NT2/D1 (cell line): ENCODE data around the gene ACSL1.

Experiments used
- DNase-seq: peaks from one replicate; pipeline ENCODE4 v3.0.0-alpha.2; 2011; ENCODE audit warnings: low read depth, low spot score
- H3K27me3 ChIP-seq: 2 replicates; pipeline ENCODE4 v1.6.0; 2011; ENCODE audit warnings: mild to moderate bottlenecking; ENCODE audit not compliant: insufficient read length, insufficient read depth
- H3K36me3 ChIP-seq: 2 replicates; pipeline ENCODE4 v1.6.1; 2011; ENCODE audit warnings: mild to moderate bottlenecking, low read length, mixed read lengths; ENCODE audit not compliant: insufficient read depth, insufficient read length
- H3K4me1 ChIP-seq: 2 replicates; pipeline ENCODE4 v1.5.1; 2011; ENCODE audit not compliant: insufficient read depth, insufficient read length
- H3K4me3 ChIP-seq: 2 replicates; pipeline ENCODE4 v1.5.1; 2011; ENCODE audit warnings: low read depth; ENCODE audit not compliant: insufficient read length
- H3K9ac ChIP-seq: 2 replicates; pipeline ENCODE4 v1.6.0; 2011; ENCODE audit warnings: low read depth; ENCODE audit not compliant: insufficient read length
- H3K9me3 ChIP-seq: 2 replicates; pipeline ENCODE4 v1.5.1; 2011; ENCODE audit warnings: mild to moderate bottlenecking, low read length; ENCODE audit not compliant: insufficient read depth
- SUZ12 ChIP-seq: IDR thresholded peaks from 2 replicates; pipeline ENCODE4 v1.6.1; 2011; ENCODE audit not compliant: insufficient read length, insufficient read depth; ENCODE audit errors: extremely low read depth
- YY1 ChIP-seq: IDR thresholded peaks from 2 replicates; pipeline ENCODE4 v1.6.1; 2011; ENCODE audit not compliant: insufficient read length, insufficient read depth
- ZNF274 ChIP-seq: IDR thresholded peaks from 2 replicates; pipeline ENCODE4 v1.6.1; 2011; ENCODE audit warnings: mild to moderate bottlenecking, low read depth, low read length

ACSL1 gene

GRCh38 chr4:184803133-184803532, 22.6 kb downstream of the ACSL1 start:
- Histone ChIP-seq H3K4me1 (no peaks in the 10 kb centered on the region), H3K27me3 (no peaks in the 10 kb centered on the region), H3K9me3 (no peaks in the 10 kb centered on the region), H3K4me3 (no peak overlapping the region), H3K36me3 (no peaks in the 10 kb centered on the region), H3K9ac (no peak overlapping the region)
- TF ChIP-seq SUZ12, result no peak
- TF ChIP-seq ZNF274, result no peak
- no peak for TF ChIP-seq YY1
- no peak for DNase-seq

GRCh38 chr4:184802697-184803015, 23.1 kb downstream of the ACSL1 start:
- no peaks in the 10 kb centered on the region for H3K4me1 ChIP-seq
- no peaks in the 10 kb centered on the region for H3K9me3 ChIP-seq
- TF ChIP-seq YY1, result no peak
- H3K9ac ChIP-seq, result no peak overlapping the region
- no peaks in the 10 kb centered on the region for H3K27me3 ChIP-seq
- no peaks in the 10 kb centered on the region for H3K36me3 ChIP-seq
- H3K4me3 ChIP-seq, result no peak overlapping the region
- DNase-seq, result no peak

GRCh38 chr4:184801781-184802696, 23.7 kb downstream of the ACSL1 start:
- no peaks in the 10 kb centered on the region for H3K27me3 ChIP-seq
- H3K4me1 ChIP-seq, result no peaks in the 10 kb centered on the region
- no peak overlapping the region for H3K9ac ChIP-seq
- no peak overlapping the region for H3K4me3 ChIP-seq
- TF ChIP-seq ZNF274, result no peak
- TF ChIP-seq SUZ12, result no peak
- no peak for TF ChIP-seq YY1
- H3K9me3 ChIP-seq, result no peaks in the 10 kb centered on the region
- DNase-seq, result no peak
- no peaks in the 10 kb centered on the region for H3K36me3 ChIP-seq

GRCh38 chr4:184798504-184798903, 27.3 kb downstream of the ACSL1 start:
- Histone ChIP-seq H3K27me3 (no peaks in the 10 kb centered on the region), H3K4me3 (no peak overlapping the region), H3K9me3 (no peaks in the 10 kb centered on the region; the same call in 1 of the 2 replicates), H3K4me1 (no peaks in the 10 kb centered on the region), H3K9ac (no peak overlapping the region), H3K36me3 (no peaks in the 10 kb centered on the region)
- TF ChIP-seq SUZ12 (no peak), ZNF274 (no peak), YY1 (no peak)
- no peak for DNase-seq

GRCh38 chr4:184796906-184797305, 28.9 kb downstream of the ACSL1 start:
- no peaks in the 10 kb centered on the region for H3K27me3 ChIP-seq
- H3K4me3 ChIP-seq, result no peak overlapping the region
- H3K9ac ChIP-seq, result no peak overlapping the region
- no peak for DNase-seq
- H3K9me3 ChIP-seq, result no peaks in the 10 kb centered on the region; the same call in 1 of the 2 replicates
- no peaks in the 10 kb centered on the region for H3K36me3 ChIP-seq
- peaks cover 2% of the 10 kb centered on the region for H3K4me1 ChIP-seq
- TF ChIP-seq ZNF274 (no peak), YY1 (no peak), SUZ12 (no peak)

GRCh38 chr4:184795214-184795844, 30.4 kb downstream of the ACSL1 start:
- Histone ChIP-seq H3K9ac (no peak overlapping the region), H3K27me3 (no peaks in the 10 kb centered on the region), H3K4me3 (no peak overlapping the region), H3K9me3 (no peaks in the 10 kb centered on the region; the same call in 1 of the 2 replicates), H3K4me1 (peaks cover 2% of the 10 kb centered on the region), H3K36me3 (no peaks in the 10 kb centered on the region)
- no peak for DNase-seq
- TF ChIP-seq YY1 (no peak), SUZ12 (no peak), ZNF274 (no peak)

GRCh38 chr4:184794470-184794869, 31.3 kb downstream of the ACSL1 start:
- no peak for DNase-seq
- no peak for TF ChIP-seq ZNF274
- TF ChIP-seq SUZ12, result no peak
- TF ChIP-seq YY1, result no peak
- no peaks in the 10 kb centered on the region for H3K27me3 ChIP-seq
- H3K36me3 ChIP-seq, result no peaks in the 10 kb centered on the region
- no peaks in the 10 kb centered on the region; the same call in 1 of the 2 replicates for H3K9me3 ChIP-seq
- no peak overlapping the region for H3K4me3 ChIP-seq
- no peak overlapping the region for H3K9ac ChIP-seq
- H3K4me1 ChIP-seq, result peaks cover 2% of the 10 kb centered on the region
